ENCODE results near the gene AIRE.

The AIRE gene

GRCh38 chr21:44326716-44327602, 41.3 kb downstream of the AIRE start:
- no peak for DNase-seq

- DNase-seq: no peak
Observed at GRCh38 chr21:44327603-44327974, 41.9 kb downstream of the AIRE start.

- DNase-seq: no peak
Observed at GRCh38 chr21:44328242-44328895, 42.7 kb downstream of the AIRE start.

- DNase-seq: no peak
Observed at GRCh38 chr21:44329086-44329889, 43.6 kb downstream of the AIRE start.

GRCh38 chr21:44329971-44330681, 44.5 kb downstream of the AIRE start:
- DNase-seq: no peak

GRCh38 chr21:44330698-44331097, 45.0 kb downstream of the AIRE start:
- no peak for DNase-seq

- DNase-seq: no peak
Observed at GRCh38 chr21:44331209-44331608, 45.5 kb downstream of the AIRE start.

GRCh38 chr21:44331650-44332307, 46.1 kb downstream of the AIRE start:
- DNase-seq: no peak

GRCh38 chr21:44332383-44332782, 46.7 kb downstream of the AIRE start:
- no peak for DNase-seq

GRCh38 chr21:44332965-44333364, 47.3 kb downstream of the AIRE start:
- DNase-seq: no peak

GRCh38 chr21:44333509-44334328, 48.0 kb downstream of the AIRE start:
- no peak for DNase-seq

GRCh38 chr21:44334329-44335030, 48.8 kb downstream of the AIRE start:
- DNase-seq: no peak

GRCh38 chr21:44335266-44336059, 49.8 kb downstream of the AIRE start:
- no peak for DNase-seq

- DNase-seq: no peak
Observed at GRCh38 chr21:44337449-44337848, 51.8 kb downstream of the AIRE start.

GRCh38 chr21:44337941-44338895, 52.5 kb downstream of the AIRE start:
- peak; percentile 25 for DNase-seq

GRCh38 chr21:44338971-44339910, 53.6 kb downstream of the AIRE start, which contains the start of gene CFAP410:
CFAP410 (minus strand) TSS chr21:44339390; CDS start chr21:44339194, 196 bp downstream.
- DNase-seq: peak; percentile 93

All from MV-4-11 (cell line).